HepG2 (cell line): Measurements from ENCODE around the gene VAC14. TPM values are rescaled to one million over a fixed set of nuclear protein-coding genes. Genes with fewer than 3 reads are reported as not detected.

ENCODE experiments used
- ATAC-seq: fragments of 200-7000 bp; cut with Tn5 transposase; 3 replicates; pipeline ENCODE4 v1.9.1; 2020; ENCODE audit warnings: mild to moderate bottlenecking, moderate library complexity
- BruUV-seq: library from RNA; stranded (reverse); fragments of 400-500 nt; replicated peaks from 2 replicates; lab custom pipeline; 2021; lab: Mats Ljungman, UMichigan
- CTCF ChIA-PET: fragments of 300-600 bp; formaldehyde crosslinking; extraction: SDS; loops from one replicate; lab custom pipeline; 2021; ENCODE audit warnings: low total read pairs, inconsistent platforms, low intra/inter-chr PET ratio; lab: Yijun Ruan, JAX
- POLR2A ChIA-PET: fragments of 350-600 bp; sonication (Branson Sonifier 250); formaldehyde crosslinking; loops from one replicate; lab custom pipeline; 2020; ENCODE audit warnings: antibody characterized with exemption, inconsistent platforms; lab: Yijun Ruan, JAX
- DNase-seq: peaks from one replicate; pipeline ENCODE4 v3.0.0-alpha.2; 2015; ENCODE audit warnings: low spot score
- FAIRE-seq: peaks from 3 replicates; lab custom pipeline; 2011; peaks lifted over from hg19 to GRCh38; lab: Jason Lieb, UNC
- H2AFZ ChIP-seq: one replicate; pipeline ENCODE4 v1.6.1; 2011; ENCODE audit warnings: low read length, inconsistent platforms
- H3K27ac ChIP-seq: fragments of 300-600 bp; 3 replicates; pipeline ENCODE4 v1.8.0; 2011; ENCODE audit warnings: mixed run types, mild to moderate bottlenecking, mixed read lengths, low read length, inconsistent platforms; ENCODE audit not compliant: insufficient read depth; ENCODE audit errors: extremely low read length
- H3K27me3 ChIP-seq, 2 experiments: fragments of 200-600 bp in 1 of 2; 2 replicates in 1 of 2; 3 replicates in 1 of 2; pipeline versions ENCODE4 v1.6.0 to v1.8.0; 2011; ENCODE audit warnings: low read length in 2 of 2, mild to moderate bottlenecking in 2 of 2, moderate library complexity in 2 of 2, inconsistent platforms in 1 of 2; ENCODE audit not compliant: insufficient read depth in 2 of 2, control insufficient read depth in 1 of 2
- H3K36me3 ChIP-seq, 2 experiments: fragments of 200-600 bp in 1 of 2; replicated peaks in 1 of 2; 2 replicates in 1 of 2; 3 replicates in 1 of 2; pipeline versions ENCODE4 v1.5.1 to v1.8.0; 2011; ENCODE audit warnings: low read length in 2 of 2, inconsistent platforms in 1 of 2; ENCODE audit not compliant: insufficient read depth in 2 of 2, control insufficient read depth in 1 of 2
- H3K4me1 ChIP-seq: 2 replicates; pipeline ENCODE4 v1.5.1; 2012; ENCODE audit warnings: low read length, inconsistent platforms; ENCODE audit not compliant: insufficient read depth
- H3K4me2 ChIP-seq: 2 replicates; pipeline ENCODE4 v1.6.0; 2011; ENCODE audit warnings: low read depth, low read length, inconsistent platforms
- H3K4me3 ChIP-seq, 3 experiments: fragments of 200-600 bp in 1 of 3; sonication (generic), shearing (Covaris generic) in 1 of 3; replicated peaks in 1 of 3; 2 replicates each; pipeline ENCODE4 v1.5.1; 2011 to 2016; ENCODE audit warnings: low read length in 3 of 3, inconsistent platforms in 2 of 3, low read depth in 2 of 3, mild to moderate bottlenecking in 2 of 3, control low read depth in 1 of 3, mixed read lengths in 1 of 3; ENCODE audit not compliant: insufficient read depth in 1 of 3
- H3K79me2 ChIP-seq: one replicate; pipeline ENCODE4 v1.6.1; 2011; ENCODE audit warnings: low read length, inconsistent platforms; ENCODE audit not compliant: insufficient read depth
- H3K9ac ChIP-seq: 2 replicates; pipeline ENCODE4 v1.6.0; 2011; ENCODE audit warnings: mild to moderate bottlenecking, low read depth, low read length, inconsistent platforms; ENCODE audit not compliant: insufficient read depth
- H3K9me3 ChIP-seq: 2 replicates; pipeline ENCODE4 v1.5.1; 2012; ENCODE audit warnings: mild to moderate bottlenecking, low read length
- H4K20me1 ChIP-seq: 2 replicates; pipeline ENCODE4 v1.6.0; 2011; ENCODE audit warnings: inconsistent platforms, mild to moderate bottlenecking, low read length, moderate library complexity; ENCODE audit not compliant: insufficient read depth
- ETV5 ChIP-seq: IDR thresholded peaks from 2 replicates; pipeline ENCODE4 v1.6.1; 2018; ENCODE audit warnings: missing biosample characterization, missing genetic modification reagents, inconsistent platforms, borderline replicate concordance
- FLYWCH1 ChIP-seq: sonication (generic); formaldehyde crosslinking; IDR thresholded peaks from 2 replicates; pipeline ENCODE4 v1.8.1; 2023; ENCODE audit warnings: mild to moderate bottlenecking, missing genetic modification reagents
- HNRNPK ChIP-seq: fragments of 200-400 bp; formaldehyde crosslinking; IDR thresholded peaks from 2 replicates; pipeline ENCODE4 v1.6.1; 2018; ENCODE audit warnings: low read length, low read depth, moderate library complexity, mild to moderate bottlenecking; ENCODE audit not compliant: poor library complexity, severe bottlenecking
- JUNB ChIP-seq: sonication (generic); formaldehyde crosslinking; IDR thresholded peaks from 2 replicates; pipeline ENCODE4 v1.8.0; 2022; ENCODE audit warnings: missing genetic modification reagents, mild to moderate bottlenecking, borderline replicate concordance
- KAT7 ChIP-seq: IDR thresholded peaks from 2 replicates; pipeline ENCODE4 v1.6.1; 2018; ENCODE audit warnings: borderline replicate concordance, missing compliant biosample characterization
- MLLT10 ChIP-seq: sonication (generic); formaldehyde crosslinking; IDR thresholded peaks from 2 replicates; pipeline ENCODE4 v1.4.0; 2020; ENCODE audit warnings: missing genetic modification reagents
- PTBP1 ChIP-seq: fragments of 200-400 bp; formaldehyde crosslinking; IDR thresholded peaks from 2 replicates; pipeline ENCODE4 v1.6.1; 2018; ENCODE audit warnings: low read length, low read depth; ENCODE audit not compliant: poor library complexity, severe bottlenecking
- SCMH1 ChIP-seq: sonication (generic); formaldehyde crosslinking; IDR thresholded peaks from 2 replicates; pipeline ENCODE4 v1.9.0; 2021; ENCODE audit warnings: missing genetic modification reagents, mild to moderate bottlenecking, borderline replicate concordance
- TBL1XR1 ChIP-seq: fragments of 150-350 bp; IDR thresholded peaks from 2 replicates; pipeline ENCODE4 v1.6.1; 2014; ENCODE audit warnings: borderline replicate concordance, low read length; ENCODE audit not compliant: partially characterized antibody
- TCF7L2 ChIP-seq: IDR thresholded peaks from 2 replicates; pipeline ENCODE4 v1.6.1; 2011; ENCODE audit warnings: mild to moderate bottlenecking, low read depth, low read length, moderate library complexity
- TOPORS ChIP-seq: sonication (generic); formaldehyde crosslinking; IDR thresholded peaks from 2 replicates; pipeline ENCODE4 v1.8.0; 2023; ENCODE audit warnings: mild to moderate bottlenecking, missing genetic modification reagents
- ZKSCAN8 ChIP-seq: IDR thresholded peaks from 2 replicates; pipeline ENCODE4 v1.6.1; 2016; ENCODE audit warnings: borderline replicate concordance, missing genetic modification reagents, missing compliant biosample characterization
- ZNF510 ChIP-seq: sonication (generic); formaldehyde crosslinking; IDR thresholded peaks from 2 replicates; pipeline ENCODE4 v1.4.0; 2020; ENCODE audit warnings: low read depth, mild to moderate bottlenecking, missing genetic modification reagents
- ZNF782 ChIP-seq: sonication (generic); formaldehyde crosslinking; IDR thresholded peaks from 2 replicates; pipeline ENCODE4 v1.4.0; 2020; ENCODE audit warnings: missing genetic modification reagents, mild to moderate bottlenecking, borderline replicate concordance
- ZNF816 ChIP-seq: sonication (generic); formaldehyde crosslinking; IDR thresholded peaks from 2 replicates; pipeline ENCODE4 v1.8.0; 2022; ENCODE audit warnings: missing genetic modification reagents, mild to moderate bottlenecking, borderline replicate concordance
- ZNF891 ChIP-seq: sonication (generic); formaldehyde crosslinking; IDR thresholded peaks from 2 replicates; pipeline ENCODE4 v1.5.0; 2020; ENCODE audit warnings: mild to moderate bottlenecking, missing genetic modification reagents
- WGBS: methylation state at CpG from one replicate; pipeline ENCODE4 v1.1.6; 2017; ENCODE audit warnings: low lambda C conversion rate; 5-methylcytosine and 5-hydroxymethylcytosine counted together
- in situ Hi-C: cut with HindIII; loops from 2 replicates; pipeline ENCODE4 v1.10.0; 2017; ENCODE audit warnings: low pct_unique_long_range_greater_than_20kb; ENCODE audit not compliant: extremely low pct_ligation_motif_present
- intact Hi-C: fragments of 100-400 bp; cut with micrococcal nuclease; formaldehyde crosslinking; loops from one replicate; pipeline ENCODE4 v1.10.0; 2022; ENCODE audit not compliant: unreplicated experiment
- polyA plus RNA-seq, 8 experiments: library from polyadenylated mRNA; depleted of rRNA in 3 of 8; stranded (reverse) in 7 of 8; unstranded in 1 of 8; fragments of >200 nt; fragmentation: Illumina TruSeq in 4 of 8; extraction: Trizol in 4 of 8; gene quantifications; 2 replicates each; pipeline versions ENCODE4 v1.2.1 to v1.2.3, GENCODE V29; 2011 to 2016; ENCODE audit warnings: low read depth in 4 of 8, missing spikeins in 1 of 8, mixed read lengths in 1 of 8; ENCODE audit not compliant: insufficient read depth in 1 of 8
- total RNA-seq, 5 experiments: library from RNA; depleted of rRNA; stranded (reverse); fragments of >200 nt; fragmentation: Illumina TruSeq; extraction: Trizol; gene quantifications; 2 replicates each; pipeline ENCODE4 v1.2.3, GENCODE V29; 2016; ENCODE audit warnings: low read depth in 1 of 5

Gene VAC14
- total and polyA plus RNA-seq, 2 of the 13 experiments (the other 11 are each of a cell fraction or from before 2014, with no cell fraction given): 23.5 to 24.6 TPM

- CTCF ChIA-PET: no interaction called here
- no peak overlapping the region for H3K4me2 ChIP-seq
Observed at GRCh38 chr16:70658921-70659320, 142.0 kb downstream of the VAC14 start.

GRCh38 chr16:70657956-70658355 is 143.0 kb downstream of the VAC14 start:
- CTCF ChIA-PET: no interaction called here
- POLR2A ChIA-PET: interaction anchor here (0.6 to 2.1 kb wide), 2 partner anchors 25 to 112 kb away, joined by 3 to 6 read pairs; no protein-coding TSS in a partner anchor

More at GRCh38 chr16:70658921-70659320, 142.0 kb downstream of the VAC14 start:
- no peak for TF ChIP-seq PTBP1
- Histone ChIP-seq H3K79me2 (no peaks in the 10 kb centered on the region), H3K27me3 (0 out of 5 replicates have a peak, but pooled peaks cover 1 to 2% of the 10 kb centered on the region in 2 experiments), H2AFZ (no peak overlapping the region), H3K9ac (no peak overlapping the region), H3K27ac (no peak overlapping the region), H3K4me3 (no peak overlapping the region), H3K36me3 (peaks cover 4 to 11% of the 10 kb centered on the region in 2 experiments; a peak in 3 of 5 replicates), H3K4me1 (peaks cover 42% of the 10 kb centered on the region), H3K9me3 (no peaks in the 10 kb centered on the region), H4K20me1 (peaks cover 14% of the 10 kb centered on the region; the same call in 1 of the 2 replicates)
- no TSS peak for BruUV-seq
- 25% methylated on average over 4 of the region's 5 CpGs for WGBS
- ATAC-seq (no peak), DNase-seq (no peak), FAIRE-seq (no peak)
- POLR2A ChIA-PET: interaction anchor here (0.6 to 2.2 kb wide), 5 partner anchors 11 to 66 kb away, joined by 3 to 16 read pairs (median 7); no protein-coding TSS in a partner anchor
- intact Hi-C loops: no loop called here
- in situ Hi-C loops: loop anchor here (5.0 kb wide), 1 partner anchor 108 kb away; no protein-coding TSS in a partner anchor

More at GRCh38 chr16:70657956-70658355, 143.0 kb downstream of the VAC14 start:
- Histone ChIP-seq H3K4me3 (no peak overlapping the region), H3K27me3 (0 out of 5 replicates have a peak, but pooled peaks cover 1 to 2% of the 10 kb centered on the region in 2 experiments), H3K9me3 (no peaks in the 10 kb centered on the region), H3K4me2 (no peak overlapping the region), H3K79me2 (no peaks in the 10 kb centered on the region), H4K20me1 (peaks cover 14% of the 10 kb centered on the region; the same call in 1 of the 2 replicates), H3K27ac (no peak overlapping the region), H3K4me1 (peaks cover 43% of the 10 kb centered on the region), H3K36me3 (peaks cover 0 to 3% of the 10 kb centered on the region in 2 experiments; a peak in 2 of 5 replicates), H3K9ac (no peak overlapping the region), H2AFZ (no peak overlapping the region)
- 71% methylated on average over 7 of the region's 7 CpGs for WGBS
- intact Hi-C loops: no loop called here
- FAIRE-seq: no peak
- no TSS peak for BruUV-seq
- in situ Hi-C loops: loop anchor here (5.0 kb wide), 1 partner anchor 109 kb away; no protein-coding TSS in a partner anchor
- TF ChIP-seq MLLT10 (no peak), HNRNPK (no peak), ZKSCAN8 (no peak), TCF7L2 (no peak), ZNF510 (CRISPR knock-in tag) (no peak), ETV5 (no peak), TOPORS (CRISPR knock-in tag) (no peak), ZNF782 (CRISPR knock-in tag) (no peak), TBL1XR1 (no peak), ZNF816 (no peak), ZNF891 (CRISPR knock-in tag) (no peak), SCMH1 (CRISPR knock-in tag) (no peak), FLYWCH1 (CRISPR knock-in tag) (no peak), JUNB (no peak), KAT7 (CRISPR knock-in tag) (no peak)
- ATAC-seq: no peak
- DNase-seq: no peak
